Ascending aorta (tissue), 2 donors: ENCODE data around the gene COL6A2. TPM values are rescaled to one million over a fixed set of nuclear protein-coding genes. Genes with fewer than 3 reads are reported as not detected.

Experiments used
- DNase-seq, 2 donors: peaks; one replicate each; pipeline ENCODE4 v3.0.0-alpha.2; 2019; ENCODE audit warnings: low spot score in 2 of 2
- H3K27ac ChIP-seq, 2 donors: fragments of 200-600 bp; sonication (generic); one replicate each; pipeline ENCODE4 v1.5.1; 2016 to 2017; ENCODE audit warnings: mild to moderate bottlenecking in 1 of 2
- H3K27me3 ChIP-seq: fragments of 200-600 bp; sonication (generic); one replicate; pipeline ENCODE4 v1.5.1; 2017
- H3K36me3 ChIP-seq, 2 donors: fragments of 200-600 bp; sonication (generic); one replicate each; pipeline ENCODE4 v1.5.1; 2016
- H3K4me1 ChIP-seq, 2 donors: fragments of 200-600 bp; sonication (generic); one replicate each; pipeline ENCODE4 v1.5.1; 2016 to 2017; ENCODE audit warnings: mild to moderate bottlenecking in 1 of 2
- H3K4me3 ChIP-seq, 2 donors: fragments of 200-600 bp; sonication (generic); one replicate each; pipeline ENCODE4 v1.5.1; 2016 to 2017; ENCODE audit warnings: mild to moderate bottlenecking in 1 of 2
- H3K9me3 ChIP-seq, 2 donors: fragments of 200-600 bp; sonication (generic); one replicate each; pipeline ENCODE4 v1.5.1; 2016
- intact Hi-C: fragments of 100-400 bp; cut with DNase I; formaldehyde crosslinking; loops from one replicate; pipeline ENCODE4 v1.15.1; 2023
- total RNA-seq: library from RNA; depleted of rRNA; stranded (reverse); fragments of >200 nt; gene quantifications from one replicate; pipeline ENCODE4 v1.1.0, GENCODE V29; 2016
- TF ChIP-seq, protein P1 (sequence below), 3 experiments: fragments of 200-600 bp in 2 of 3; fragments of 450-650 bp in 1 of 3; sonication (generic) in 2 of 3; IDR thresholded peaks; one replicate each; pipeline ENCODE4 v1.5.1; 2016 to 2019; ENCODE audit warnings: antibody characterized with exemption in 3 of 3, mild to moderate bottlenecking in 1 of 3, moderate library complexity in 1 of 3

Gene COL6A2
- total RNA-seq, 1 donor from 2014 or later: 1,704 TPM

DNA sequence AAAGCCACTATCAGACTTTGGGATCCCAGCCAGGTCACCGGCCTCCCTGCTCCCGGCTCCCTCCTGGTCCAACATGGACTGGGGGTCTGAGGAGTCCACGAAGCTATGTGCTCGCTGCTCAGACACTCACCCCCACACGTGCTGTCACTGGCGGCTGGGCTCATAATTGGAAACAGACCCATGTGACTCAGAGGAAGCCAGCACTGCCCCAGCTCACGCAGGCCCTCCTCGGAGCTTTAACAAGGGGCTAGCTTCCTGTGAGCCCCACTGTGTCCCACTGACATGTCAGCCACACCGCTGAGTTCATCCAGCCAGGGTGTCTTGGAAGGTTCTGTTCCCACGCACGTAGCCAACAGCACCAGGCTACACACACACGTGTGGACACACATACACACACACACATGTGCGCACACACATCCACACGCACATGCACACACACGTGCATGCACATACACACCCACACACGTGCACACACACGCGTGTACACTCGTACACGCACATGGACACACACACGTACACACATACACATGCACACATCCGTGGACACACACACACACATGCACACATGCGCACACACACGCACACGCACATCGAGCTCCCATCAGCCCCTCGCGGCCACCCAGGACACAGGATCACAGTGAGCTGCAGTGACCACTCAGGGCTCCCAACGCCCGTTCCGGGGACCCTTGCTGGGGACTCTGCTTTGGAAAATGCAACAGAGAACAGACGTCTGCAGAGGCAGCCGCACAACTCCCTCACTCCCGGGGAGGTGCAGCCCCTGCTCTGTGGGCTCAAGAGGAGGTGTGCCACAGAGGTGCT, 18.4 kb upstream of the COL6A2 start:
- Histone ChIP-seq H3K27ac (peak overlapping the region in 1 of 2 donors; percentile 63), H3K9me3 (no peaks in the 10 kb centered on the region), H3K27me3 (no peaks in the 10 kb centered on the region), H3K4me3 (no peak overlapping the region), H3K4me1 (peaks cover 21 to 30% of the 10 kb centered on the region in 2 donors), H3K36me3 (no peaks in the 10 kb centered on the region)
- TF ChIP-seq, protein P1, sequence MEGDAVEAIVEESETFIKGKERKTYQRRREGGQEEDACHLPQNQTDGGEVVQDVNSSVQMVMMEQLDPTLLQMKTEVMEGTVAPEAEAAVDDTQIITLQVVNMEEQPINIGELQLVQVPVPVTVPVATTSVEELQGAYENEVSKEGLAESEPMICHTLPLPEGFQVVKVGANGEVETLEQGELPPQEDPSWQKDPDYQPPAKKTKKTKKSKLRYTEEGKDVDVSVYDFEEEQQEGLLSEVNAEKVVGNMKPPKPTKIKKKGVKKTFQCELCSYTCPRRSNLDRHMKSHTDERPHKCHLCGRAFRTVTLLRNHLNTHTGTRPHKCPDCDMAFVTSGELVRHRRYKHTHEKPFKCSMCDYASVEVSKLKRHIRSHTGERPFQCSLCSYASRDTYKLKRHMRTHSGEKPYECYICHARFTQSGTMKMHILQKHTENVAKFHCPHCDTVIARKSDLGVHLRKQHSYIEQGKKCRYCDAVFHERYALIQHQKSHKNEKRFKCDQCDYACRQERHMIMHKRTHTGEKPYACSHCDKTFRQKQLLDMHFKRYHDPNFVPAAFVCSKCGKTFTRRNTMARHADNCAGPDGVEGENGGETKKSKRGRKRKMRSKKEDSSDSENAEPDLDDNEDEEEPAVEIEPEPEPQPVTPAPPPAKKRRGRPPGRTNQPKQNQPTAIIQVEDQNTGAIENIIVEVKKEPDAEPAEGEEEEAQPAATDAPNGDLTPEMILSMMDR (IDR thresholded peaks at IDR 0.05): no peak
- intact Hi-C loops: no loop called here
- peak in 1 of 2 donors; percentile 73 for DNase-seq

DNA sequence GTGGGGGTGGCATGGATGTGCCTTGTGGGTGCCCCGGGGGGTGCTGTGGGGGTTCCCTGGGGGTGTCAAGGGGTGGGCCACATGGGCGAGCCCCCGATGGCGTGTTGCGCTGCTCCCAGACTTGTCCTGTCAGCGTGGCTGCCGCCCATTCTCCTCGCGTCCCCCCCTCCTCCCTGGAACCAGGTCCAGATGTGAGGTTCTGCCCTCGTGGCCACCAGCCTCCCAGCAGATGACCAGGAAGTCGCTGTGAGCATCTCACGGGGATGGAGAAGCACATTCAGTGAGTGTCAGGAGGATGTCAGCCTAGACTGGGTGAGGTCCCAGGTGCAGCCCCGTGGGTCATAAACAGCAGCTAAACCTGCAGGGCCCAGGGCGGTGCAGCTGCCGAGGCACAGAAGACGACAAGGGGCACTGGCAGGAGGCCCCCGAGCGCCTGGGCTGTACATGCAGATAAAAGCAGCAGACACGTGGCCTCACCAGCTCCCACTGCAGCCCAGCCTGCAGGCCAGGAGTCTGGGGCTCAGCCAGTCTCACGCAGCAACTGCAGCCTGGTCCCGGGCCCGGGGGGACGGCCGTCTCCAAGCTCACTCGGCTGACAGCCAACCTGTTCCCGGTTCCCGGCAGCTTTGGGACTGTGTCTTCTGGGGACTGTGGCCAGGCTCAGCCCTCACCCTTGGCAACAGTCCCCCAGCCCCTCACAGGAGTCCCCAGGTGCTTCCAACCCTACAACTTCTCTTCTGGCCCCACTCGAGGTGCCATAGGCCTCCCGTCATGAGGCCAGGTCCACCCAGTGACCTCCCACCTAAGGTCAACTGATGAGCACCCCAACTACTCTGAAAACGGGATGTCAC, 17.5 kb upstream of the COL6A2 start:
- intact Hi-C loops: no loop called here
- no peaks in the 10 kb centered on the region for H3K36me3 ChIP-seq
- TF ChIP-seq, protein P1 (IDR thresholded peaks at IDR 0.05): no peak
- DNase-seq: peak in 1 of 2 donors; percentile 69
- no peak overlapping the region for H3K4me3 ChIP-seq
- no peaks in the 10 kb centered on the region for H3K9me3 ChIP-seq
- peak overlapping the region; percentile 13 to 47 for H3K27ac ChIP-seq
- H3K4me1 ChIP-seq: peaks cover 21 to 30% of the 10 kb centered on the region in 2 donors
- no peaks in the 10 kb centered on the region for H3K27me3 ChIP-seq

DNA sequence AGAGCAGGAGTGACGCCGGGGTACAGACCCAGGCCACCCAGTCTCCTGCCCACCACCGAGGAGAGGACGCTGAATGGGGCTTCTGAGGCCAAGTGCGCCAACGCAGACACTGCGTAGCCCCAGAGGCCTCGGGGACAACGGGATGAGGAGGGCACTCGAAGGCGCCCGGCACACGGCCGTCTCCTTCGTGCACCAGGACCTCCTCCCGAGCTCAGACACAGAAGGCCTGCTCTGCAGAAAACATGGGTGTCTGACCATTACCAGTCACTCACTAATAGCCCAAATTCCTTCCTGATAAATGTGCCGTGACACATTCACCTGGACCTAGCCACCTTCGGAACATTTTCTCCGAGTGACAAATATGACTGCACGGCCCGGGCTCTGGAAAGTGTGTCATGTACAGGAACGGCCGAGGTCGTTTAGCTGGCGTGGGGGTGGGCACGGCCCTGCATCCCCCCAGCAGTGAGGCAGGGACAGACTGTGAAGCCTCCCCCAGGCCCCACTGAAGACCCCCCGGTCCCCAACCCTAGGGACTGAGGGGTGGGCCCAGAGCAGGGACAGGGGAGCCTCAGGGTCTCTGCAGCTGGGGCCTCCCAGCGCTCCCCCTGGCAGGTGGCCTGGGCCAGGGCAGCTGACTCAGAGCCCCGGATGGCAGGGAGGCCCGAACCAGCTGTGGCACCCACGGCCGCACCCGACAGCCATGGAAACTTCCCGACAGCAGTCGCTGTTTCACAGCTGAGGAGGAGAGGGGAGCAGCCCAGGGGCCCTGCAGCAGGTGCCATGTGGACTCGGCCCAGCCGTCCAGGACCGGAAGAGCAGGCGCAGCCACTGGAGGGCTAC, 16.7 kb upstream of the COL6A2 start:
- Histone ChIP-seq H3K27ac (peak overlapping the region; percentile 13 to 47), H3K4me1 (peaks cover 21 to 30% of the 10 kb centered on the region in 2 donors)
- intact Hi-C loops: no loop called here

DNA sequence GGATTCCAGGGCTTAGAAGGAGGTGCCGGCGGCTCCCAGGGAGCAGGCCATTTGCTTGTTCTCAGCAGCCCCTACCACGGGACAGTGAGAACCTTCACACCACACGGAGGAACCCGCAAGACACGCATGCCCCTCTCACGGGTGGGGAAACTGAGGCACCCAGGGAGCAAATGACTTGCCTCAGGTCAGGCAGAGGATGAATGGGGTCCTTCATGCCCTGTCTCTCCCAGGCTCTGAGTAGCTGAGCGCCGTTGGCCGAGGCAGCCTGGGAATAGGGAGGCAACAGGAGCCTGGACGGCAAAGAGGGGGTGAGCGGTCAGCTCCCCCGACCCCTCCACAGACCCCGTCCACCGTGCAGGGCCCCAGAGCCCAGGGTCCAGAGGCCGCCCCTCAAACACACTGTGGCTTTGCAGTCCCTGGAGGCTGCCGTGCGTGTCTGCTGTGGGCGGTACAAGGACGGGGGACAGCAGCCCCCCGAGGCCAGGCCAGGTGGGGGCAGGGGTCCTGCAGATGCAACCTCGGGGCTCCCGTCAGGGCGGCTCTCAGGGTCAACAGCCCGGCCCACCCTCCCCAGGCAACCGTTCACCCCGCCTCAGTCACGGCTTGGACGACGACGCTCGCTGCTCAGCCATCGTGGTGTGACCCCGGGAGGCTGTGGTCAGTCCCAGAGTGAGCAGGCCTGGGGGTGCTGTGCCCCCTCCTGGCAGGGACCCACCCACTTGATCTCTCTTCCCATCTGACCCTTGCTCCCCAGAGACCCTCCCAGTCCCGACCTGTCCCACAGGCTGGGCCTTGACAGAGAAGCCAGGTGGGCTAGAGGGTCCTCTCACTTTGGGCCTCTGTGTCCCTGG, 15.8 kb upstream of the COL6A2 start:
- Histone ChIP-seq H3K27ac (peak overlapping the region in 1 of 2 donors; percentile 37), H3K36me3 (no peaks in the 10 kb centered on the region), H3K9me3 (peaks cover 0 to under 1% of the 10 kb centered on the region in 2 donors), H3K27me3 (no peaks in the 10 kb centered on the region), H3K4me1 (peaks cover 21 to 30% of the 10 kb centered on the region in 2 donors), H3K4me3 (no peak overlapping the region)
- TF ChIP-seq, protein P1 (IDR thresholded peaks at IDR 0.05): no peak
- peak in 1 of 2 donors; percentile 60 for DNase-seq
- intact Hi-C loops: no loop called here

More for the DNA sequence above, 16.7 kb upstream of the COL6A2 start:
- H3K9me3 ChIP-seq: no peaks in the 10 kb centered on the region
- no peak overlapping the region for H3K4me3 ChIP-seq
- H3K36me3 ChIP-seq: no peaks in the 10 kb centered on the region
- TF ChIP-seq, protein P1 (IDR thresholded peaks at IDR 0.05): no peak
- no peaks in the 10 kb centered on the region for H3K27me3 ChIP-seq
- peak in 1 of 2 donors; percentile 61 for DNase-seq
